ENCODE results near the gene MARCHF3. TPM values are rescaled to one million over a fixed set of nuclear protein-coding genes. Genes with fewer than 3 reads are reported as not detected.

The MARCHF3 gene
- total RNA-seq, 2 donors from 2014 or later: 32.5 to 33.7 TPM

- no peak overlapping the region for H3K4me3 ChIP-seq
- H3K27ac ChIP-seq: no peak overlapping the region
- no peaks in the 10 kb centered on the region for H3K9me3 ChIP-seq
- H3K36me3 ChIP-seq: no peaks in the 10 kb centered on the region
- intact Hi-C loops (cut with DNase I): no loop called here
- DNase-seq: no peak
- no peaks in the 10 kb centered on the region for H3K4me1 ChIP-seq
- TF ChIP-seq, protein P1, sequence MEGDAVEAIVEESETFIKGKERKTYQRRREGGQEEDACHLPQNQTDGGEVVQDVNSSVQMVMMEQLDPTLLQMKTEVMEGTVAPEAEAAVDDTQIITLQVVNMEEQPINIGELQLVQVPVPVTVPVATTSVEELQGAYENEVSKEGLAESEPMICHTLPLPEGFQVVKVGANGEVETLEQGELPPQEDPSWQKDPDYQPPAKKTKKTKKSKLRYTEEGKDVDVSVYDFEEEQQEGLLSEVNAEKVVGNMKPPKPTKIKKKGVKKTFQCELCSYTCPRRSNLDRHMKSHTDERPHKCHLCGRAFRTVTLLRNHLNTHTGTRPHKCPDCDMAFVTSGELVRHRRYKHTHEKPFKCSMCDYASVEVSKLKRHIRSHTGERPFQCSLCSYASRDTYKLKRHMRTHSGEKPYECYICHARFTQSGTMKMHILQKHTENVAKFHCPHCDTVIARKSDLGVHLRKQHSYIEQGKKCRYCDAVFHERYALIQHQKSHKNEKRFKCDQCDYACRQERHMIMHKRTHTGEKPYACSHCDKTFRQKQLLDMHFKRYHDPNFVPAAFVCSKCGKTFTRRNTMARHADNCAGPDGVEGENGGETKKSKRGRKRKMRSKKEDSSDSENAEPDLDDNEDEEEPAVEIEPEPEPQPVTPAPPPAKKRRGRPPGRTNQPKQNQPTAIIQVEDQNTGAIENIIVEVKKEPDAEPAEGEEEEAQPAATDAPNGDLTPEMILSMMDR (IDR thresholded peaks at IDR 0.05): no peak
- H3K9ac ChIP-seq (ENCODE audit: low read depth in 2 of 2, low read length in 2 of 2): no peak overlapping the region
- H3K27me3 ChIP-seq: no peaks in the 10 kb centered on the region
Observed at GRCh38 chr5:126865299-126865698, 165.1 kb downstream of the MARCHF3 start.

- no peaks in the 10 kb centered on the region for H3K27me3 ChIP-seq
- no peaks in the 10 kb centered on the region for H3K36me3 ChIP-seq
- H3K9ac ChIP-seq (ENCODE audit: low read depth in 2 of 2, low read length in 2 of 2): no peak overlapping the region
- H3K4me1 ChIP-seq: no peaks in the 10 kb centered on the region
- no peak overlapping the region for H3K27ac ChIP-seq
- no peak overlapping the region for H3K4me3 ChIP-seq
- DNase-seq: no peak
- TF ChIP-seq, protein P1 (IDR thresholded peaks at IDR 0.05): no peak
- intact Hi-C loops (cut with DNase I): no loop called here
- H3K9me3 ChIP-seq: no peaks in the 10 kb centered on the region
Observed at GRCh38 chr5:126864042-126864688, 166.2 kb downstream of the MARCHF3 start.

DNA sequence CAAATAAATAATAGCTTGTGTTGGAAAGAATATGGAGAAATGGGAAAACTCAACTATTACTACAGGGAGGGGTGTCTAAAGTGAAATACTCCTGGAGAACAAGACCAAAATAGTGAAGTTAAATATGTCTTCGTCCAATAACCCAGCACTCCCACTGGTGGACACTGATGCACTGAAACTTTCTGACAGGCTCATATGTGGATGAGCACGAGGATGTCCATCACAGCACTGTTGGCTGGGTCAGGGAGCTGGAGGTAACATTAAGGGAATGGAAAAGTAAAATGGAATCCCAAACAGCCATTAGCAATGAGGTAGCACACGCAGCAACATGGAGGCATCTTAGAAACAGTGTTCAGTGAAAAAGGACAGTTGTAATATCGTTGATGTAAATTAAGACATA is 167.0 kb downstream of the MARCHF3 start:
- DNase-seq: no peak
- intact Hi-C loops (cut with DNase I): no loop called here
- Histone ChIP-seq H3K4me3 (no peak overlapping the region), H3K27ac (no peak overlapping the region), H3K27me3 (no peaks in the 10 kb centered on the region), H3K9me3 (no peaks in the 10 kb centered on the region), H3K36me3 (no peaks in the 10 kb centered on the region), H3K4me1 (no peaks in the 10 kb centered on the region), H3K9ac (ENCODE audit: low read depth in 2 of 2, low read length in 2 of 2) (no peak overlapping the region)
- TF ChIP-seq, protein P1 (IDR thresholded peaks at IDR 0.05): no peak

GRCh38 chr5:126858441-126858840 is 171.9 kb downstream of the MARCHF3 start:
- intact Hi-C loops (cut with DNase I): no loop called here
- no peaks in the 10 kb centered on the region for H3K27me3 ChIP-seq
- DNase-seq: no peak
- H3K9ac ChIP-seq (ENCODE audit: low read depth in 2 of 2, low read length in 2 of 2): no peak overlapping the region
- no peak overlapping the region for H3K4me3 ChIP-seq
- TF ChIP-seq, protein P1 (IDR thresholded peaks at IDR 0.05): no peak
- no peaks in the 10 kb centered on the region for H3K4me1 ChIP-seq
- H3K36me3 ChIP-seq: no peaks in the 10 kb centered on the region
- no peak overlapping the region for H3K27ac ChIP-seq
- no peaks in the 10 kb centered on the region for H3K9me3 ChIP-seq

DNA sequence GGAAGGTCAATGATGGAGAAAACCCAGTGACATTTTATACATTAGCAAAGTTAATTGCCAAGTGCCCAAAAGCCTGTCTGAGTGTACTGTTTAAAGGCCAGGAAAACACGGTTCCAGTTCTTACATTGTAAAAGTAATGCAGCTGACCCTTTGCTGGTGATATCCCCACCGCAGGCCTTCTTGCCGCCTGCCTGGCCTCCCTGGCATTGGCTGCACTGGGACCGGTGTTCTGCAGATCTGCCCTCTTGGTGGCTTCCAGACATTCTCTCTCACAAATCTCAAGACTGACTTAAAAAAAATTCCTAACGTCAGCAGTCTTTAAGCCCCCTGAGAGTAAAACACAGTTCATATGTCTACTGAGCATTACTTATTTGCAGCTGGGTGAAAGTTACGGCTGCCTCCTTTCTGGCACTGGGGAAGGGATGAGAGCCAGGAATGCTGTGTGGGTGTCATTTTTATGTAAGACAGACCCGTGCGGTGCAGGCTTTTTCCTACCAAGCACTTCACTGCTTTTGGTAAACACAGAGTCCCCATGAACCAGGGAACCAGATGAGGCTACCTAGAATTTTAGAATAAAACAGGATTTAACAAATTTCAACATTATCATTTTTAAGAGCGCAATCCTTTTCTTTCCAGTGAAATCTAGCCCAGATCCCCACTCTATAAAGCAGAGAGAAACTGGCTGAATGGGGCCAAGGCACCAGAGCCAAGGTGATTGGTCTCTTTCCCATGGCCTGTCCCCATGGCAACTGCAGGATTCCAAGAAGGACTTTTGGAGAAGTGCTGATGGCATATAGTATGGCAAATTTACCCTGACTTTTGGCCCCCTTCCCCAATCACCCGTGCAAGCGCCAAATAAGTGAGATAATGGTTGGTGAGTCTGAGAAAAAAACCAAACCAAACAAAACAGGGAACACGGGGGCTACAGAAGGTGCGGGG is 172.6 kb downstream of the MARCHF3 start:
- Histone ChIP-seq H3K4me3 (no peak overlapping the region), H3K27me3 (no peaks in the 10 kb centered on the region), H3K27ac (no peak overlapping the region), H3K9me3 (no peaks in the 10 kb centered on the region), H3K9ac (ENCODE audit: low read depth in 2 of 2, low read length in 2 of 2) (no peak overlapping the region), H3K4me1 (no peaks in the 10 kb centered on the region), H3K36me3 (no peaks in the 10 kb centered on the region)
- intact Hi-C loops (cut with DNase I): no loop called here
- no peak for DNase-seq
- TF ChIP-seq, protein P1 (IDR thresholded peaks at IDR 0.05): no peak
